ENCODE measurements around the gene PIP5KL1. TPM values are rescaled to one million over a fixed set of nuclear protein-coding genes. Genes with fewer than 3 reads are reported as not detected.

The PIP5KL1 gene
- total and polyA plus RNA-seq, 2 donors (not counting 3 experiments of a cell fraction or from before 2014, with no cell fraction given) = 1.5 to 2.9 TPM

DNA sequence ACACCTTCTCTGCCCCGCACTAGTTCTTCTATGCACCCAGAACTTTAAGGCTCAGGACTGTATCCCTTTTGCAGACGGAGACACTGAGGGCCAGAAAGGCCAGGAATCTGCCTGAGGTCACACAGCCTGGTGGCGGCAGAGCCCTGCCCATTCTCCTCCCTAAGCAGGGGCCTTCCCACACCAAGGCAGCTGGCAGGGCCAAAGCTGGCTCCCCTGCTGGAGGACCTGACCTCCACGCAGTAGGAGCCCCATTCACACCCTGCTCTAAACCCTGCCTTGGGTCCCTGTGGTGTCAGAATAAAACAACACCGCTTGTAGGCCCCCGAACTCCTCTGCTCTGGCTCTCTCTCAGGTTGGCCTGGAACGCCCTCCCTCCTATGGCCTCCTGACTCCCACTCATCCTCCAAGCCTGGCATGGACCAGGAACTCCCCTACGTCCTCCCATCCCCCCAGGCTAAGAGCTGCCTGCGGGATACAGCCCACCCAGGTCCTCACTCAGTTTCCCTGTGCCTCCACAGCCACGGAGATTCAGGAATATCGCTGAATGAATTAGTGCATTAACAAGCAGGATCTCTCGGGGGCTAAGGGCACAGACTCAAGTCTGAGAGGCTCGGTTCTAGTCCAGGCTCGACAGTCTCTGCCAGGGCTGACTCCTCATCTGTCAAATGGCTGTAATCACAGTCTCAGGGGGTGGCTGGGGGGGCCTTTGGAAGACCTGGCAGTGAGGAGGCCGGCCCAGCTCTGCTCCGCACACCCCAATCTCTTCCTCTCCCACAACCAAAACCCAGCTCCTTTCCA is 34.0 kb downstream of the PIP5KL1 start:
- Histone ChIP-seq H3K79me2 (ENCODE audit: control insufficient read depth, insufficient read depth, low read length) (peaks cover 11% of the 10 kb centered on the region), H3K27ac (ENCODE audit: insufficient read depth, low read depth, low read length) (no peak overlapping the region), H3K9ac (replicated peaks; ENCODE audit: extremely low read depth, insufficient read depth, low read length) (no peak overlapping the region), H3K4me1 (ENCODE audit: control insufficient read depth, extremely low read depth, insufficient read depth, low read length) (peaks cover 11% of the 10 kb centered on the region), H2AFZ (ENCODE audit: low read depth, low read length) (no peak overlapping the region), H3K27me3 (ENCODE audit: control insufficient read depth in 2 of 2, insufficient read depth in 2 of 2, low read length in 2 of 2) (no peaks in the 10 kb centered on the region), H4K20me1 (replicated peaks; ENCODE audit: control insufficient read depth, extremely low read depth, insufficient read depth, low read length) (no peaks in the 10 kb centered on the region), H3K9me1 (replicated peaks; ENCODE audit: control insufficient read depth, extremely low read depth, insufficient read depth, low read length) (no peaks in the 10 kb centered on the region), H3K9me3 (replicated peaks; ENCODE audit: control insufficient read depth, insufficient read depth, low read length) (no peaks in the 10 kb centered on the region), H3K4me2 (ENCODE audit: insufficient read depth, low read length) (peak overlapping the region; percentile 37), H3K4me3 (replicated peaks in 1 of 3; ENCODE audit: insufficient read depth in 1 of 3, low read depth in 1 of 3, low read length in 3 of 3) (no peak overlapping the region), H3K36me3 (ENCODE audit: control insufficient read depth in 2 of 2, extremely low read depth in 1 of 2, insufficient read depth in 2 of 2, low read length in 2 of 2) (peaks cover 9 to 34% of the 10 kb centered on the region in 2 experiments)
- DNase-seq (ENCODE audit: low read depth, low spot score) (no peak), FAIRE-seq (no peak)
- POLR2A ChIA-PET = interaction anchor here (1.4 kb wide), 1 partner anchor 14 kb away, joined by 7 read pairs; no protein-coding TSS in a partner anchor
- TF ChIP-seq JUN (IDR thresholded peaks at IDR 0.05; ENCODE audit: borderline replicate concordance, insufficient read depth, insufficient read length, low read depth) = no peak
- intact Hi-C loops (cut with micrococcal nuclease) (no loop called here), dilution Hi-C loops (cut with MboI; ENCODE audit: extremely low pct_ligation_motif_present, low sequenced_read_pairs) (no loop called here)
- CTCF ChIA-PET = interaction anchor here (0.9 to 2.7 kb wide), 6 partner anchors 14 to 162 kb away, joined by 3 to 12 read pairs (median 4); partner anchors contain the start of gene TOR2A
- BruUV-seq (replicated peaks) = no TSS peak

GRCh38 chr9:127895811-127896210 is 34.8 kb downstream of the PIP5KL1 start:
- Histone ChIP-seq H3K4me1 (ENCODE audit: control insufficient read depth, extremely low read depth, insufficient read depth, low read length) (peaks cover 11% of the 10 kb centered on the region), H3K79me2 (ENCODE audit: control insufficient read depth, insufficient read depth, low read length) (peaks cover 11% of the 10 kb centered on the region), H3K9ac (replicated peaks; ENCODE audit: extremely low read depth, insufficient read depth, low read length) (no peak overlapping the region), H2AFZ (ENCODE audit: low read depth, low read length) (no peak overlapping the region), H3K27me3 (ENCODE audit: control insufficient read depth in 2 of 2, insufficient read depth in 2 of 2, low read length in 2 of 2) (no peaks in the 10 kb centered on the region), H3K4me2 (ENCODE audit: insufficient read depth, low read length) (no peak overlapping the region), H3K9me1 (replicated peaks; ENCODE audit: control insufficient read depth, extremely low read depth, insufficient read depth, low read length) (no peaks in the 10 kb centered on the region), H3K9me3 (replicated peaks; ENCODE audit: control insufficient read depth, insufficient read depth, low read length) (no peaks in the 10 kb centered on the region), H4K20me1 (replicated peaks; ENCODE audit: control insufficient read depth, extremely low read depth, insufficient read depth, low read length) (no peaks in the 10 kb centered on the region), H3K36me3 (ENCODE audit: control insufficient read depth in 2 of 2, extremely low read depth in 1 of 2, insufficient read depth in 2 of 2, low read length in 2 of 2) (peaks cover 9 to 37% of the 10 kb centered on the region in 2 experiments), H3K4me3 (replicated peaks in 1 of 3; ENCODE audit: insufficient read depth in 1 of 3, low read depth in 1 of 3, low read length in 3 of 3) (no peak overlapping the region), H3K27ac (ENCODE audit: insufficient read depth, low read depth, low read length) (no peak overlapping the region)
- TF ChIP-seq MYC (IDR thresholded peaks at IDR 0.05; ENCODE audit: low read depth, low read length) = no peak
- TF ChIP-seq CTCF (IDR thresholded peaks at IDR 0.05; ENCODE audit: extremely low read depth in 1 of 2, insufficient read depth in 1 of 2, low read depth in 1 of 2, low read length in 2 of 2) = no peak
- TF ChIP-seq FOS (IDR thresholded peaks at IDR 0.05; ENCODE audit: borderline replicate concordance, insufficient read depth, low read length) = no peak
- TF ChIP-seq POLR2A (IDR thresholded peaks at IDR 0.05; ENCODE audit: low read depth, low read length) = no peak
- no peak for TF ChIP-seq JUN (IDR thresholded peaks at IDR 0.05; ENCODE audit: borderline replicate concordance, insufficient read depth, insufficient read length, low read depth)
- DNase-seq (ENCODE audit: low read depth, low spot score) (no peak), FAIRE-seq (no peak)
- intact Hi-C loops (cut with micrococcal nuclease) = no loop called here
- BruUV-seq (replicated peaks) = no TSS peak
- CTCF ChIA-PET = interaction anchor here (1.4 kb wide), 1 partner anchor 24 kb away, joined by 4 read pairs; no protein-coding TSS in a partner anchor
- dilution Hi-C loops (cut with MboI; ENCODE audit: extremely low pct_ligation_motif_present, low sequenced_read_pairs) = no loop called here
- POLR2A ChIA-PET = no interaction called here

Data from endothelial cell of umbilical vein (primary cell).